ENCODE data around the gene TRUB1.
"Not testable (repeated sequence)": the region's sequence is repeated elsewhere in the genome, so short reads cannot be mapped to it uniquely, and the experiment has no call there.

TRUB1 gene

GRCh38 chr10:114937962-114938855 is at the start of gene TRUB1:
TRUB1 (plus strand) TSS chr10:114938195; CDS start chr10:114938254, 59 bp downstream.
- TF ChIP-seq CTCF (IDR thresholded peaks at IDR 0.05; ENCODE audit: control extremely low read depth, extremely low read depth, low read depth, missing control alignments), result no peak
- ChIA-PET CTCF (interaction anchor here (0.8 to 2.0 kb wide), 7 partner anchors 10 to 158 kb away, joined by 3 to 6 read pairs (median 3); partner anchors contain the start of gene FHIP2A), POLR2A (interaction anchor here (0.6 kb wide), 1 partner anchor 23 kb away, joined by 3 read pairs; no protein-coding TSS in a partner anchor)
- peak; percentile 89 for DNase-seq (ENCODE audit: extremely low spot score)

- POLR2A ChIA-PET, result no interaction called here
- CTCF ChIA-PET, result interaction anchor here (1.5 to 4.7 kb wide), 3 partner anchors 14 to 30 kb away, joined by 4 to 27 read pairs (median 9); no protein-coding TSS in a partner anchor
- no peak for TF ChIP-seq CTCF (IDR thresholded peaks at IDR 0.05; ENCODE audit: control extremely low read depth, extremely low read depth, low read depth, missing control alignments)
- DNase-seq (ENCODE audit: extremely low spot score), result no peak
Measured at GRCh38 chr10:114893251-114893650, 44.7 kb upstream of the TRUB1 start.

- DNase-seq (ENCODE audit: extremely low spot score), result no peak
- ChIA-PET POLR2A (no interaction called here), CTCF (interaction anchor here (0.9 to 4.7 kb wide), 5 partner anchors 9 to 37 kb away, joined by 3 to 27 read pairs (median 4); no protein-coding TSS in a partner anchor)
- no peak for TF ChIP-seq CTCF (IDR thresholded peaks at IDR 0.05; ENCODE audit: control extremely low read depth, extremely low read depth, low read depth, missing control alignments)
Measured at GRCh38 chr10:114894911-114895310, 43.1 kb upstream of the TRUB1 start.

- DNase-seq (ENCODE audit: extremely low spot score); POLR2A ChIA-PET: not testable (repeated sequence)
- CTCF ChIA-PET, result interaction anchor here (4.7 to 5.1 kb wide), 2 partner anchors 17 to 18 kb away, joined by 23 to 27 read pairs; no protein-coding TSS in a partner anchor
Measured at GRCh38 chr10:114897011-114897410, 41.0 kb upstream of the TRUB1 start.

GRCh38 chr10:114897593-114897992 is 40.4 kb upstream of the TRUB1 start:
- ChIA-PET CTCF (interaction anchor here (0.9 to 5.1 kb wide), 2 partner anchors 18 to 21 kb away, joined by 3 to 23 read pairs; no protein-coding TSS in a partner anchor), POLR2A (no interaction called here)
- DNase-seq (ENCODE audit: extremely low spot score), result no peak
- no peak for TF ChIP-seq CTCF (IDR thresholded peaks at IDR 0.05; ENCODE audit: control extremely low read depth, extremely low read depth, low read depth, missing control alignments)

GRCh38 chr10:114899982-114900381 is 38.0 kb upstream of the TRUB1 start:
- ChIA-PET CTCF (interaction anchor here (1.2 to 5.1 kb wide), 3 partner anchors 9 to 24 kb away, joined by 4 to 23 read pairs (median 4); no protein-coding TSS in a partner anchor), POLR2A (no interaction called here)
- no peak for TF ChIP-seq CTCF (IDR thresholded peaks at IDR 0.05; ENCODE audit: control extremely low read depth, extremely low read depth, low read depth, missing control alignments)
- no peak for DNase-seq (ENCODE audit: extremely low spot score)

GRCh38 chr10:114900658-114901057 is 37.3 kb upstream of the TRUB1 start:
- ChIA-PET POLR2A (no interaction called here), CTCF (interaction anchor here (1.5 to 5.1 kb wide), 2 partner anchors 8 to 21 kb away, joined by 4 to 23 read pairs; no protein-coding TSS in a partner anchor)
- TF ChIP-seq CTCF (IDR thresholded peaks at IDR 0.05; ENCODE audit: control extremely low read depth, extremely low read depth, low read depth, missing control alignments), result no peak
- no peak for DNase-seq (ENCODE audit: extremely low spot score)
